ENCODE measurements around the gene LAMP2.

- TF ChIP-seq POLR2A (IDR thresholded peaks at IDR 0.05) = no peak
- TF ChIP-seq, protein P1, sequence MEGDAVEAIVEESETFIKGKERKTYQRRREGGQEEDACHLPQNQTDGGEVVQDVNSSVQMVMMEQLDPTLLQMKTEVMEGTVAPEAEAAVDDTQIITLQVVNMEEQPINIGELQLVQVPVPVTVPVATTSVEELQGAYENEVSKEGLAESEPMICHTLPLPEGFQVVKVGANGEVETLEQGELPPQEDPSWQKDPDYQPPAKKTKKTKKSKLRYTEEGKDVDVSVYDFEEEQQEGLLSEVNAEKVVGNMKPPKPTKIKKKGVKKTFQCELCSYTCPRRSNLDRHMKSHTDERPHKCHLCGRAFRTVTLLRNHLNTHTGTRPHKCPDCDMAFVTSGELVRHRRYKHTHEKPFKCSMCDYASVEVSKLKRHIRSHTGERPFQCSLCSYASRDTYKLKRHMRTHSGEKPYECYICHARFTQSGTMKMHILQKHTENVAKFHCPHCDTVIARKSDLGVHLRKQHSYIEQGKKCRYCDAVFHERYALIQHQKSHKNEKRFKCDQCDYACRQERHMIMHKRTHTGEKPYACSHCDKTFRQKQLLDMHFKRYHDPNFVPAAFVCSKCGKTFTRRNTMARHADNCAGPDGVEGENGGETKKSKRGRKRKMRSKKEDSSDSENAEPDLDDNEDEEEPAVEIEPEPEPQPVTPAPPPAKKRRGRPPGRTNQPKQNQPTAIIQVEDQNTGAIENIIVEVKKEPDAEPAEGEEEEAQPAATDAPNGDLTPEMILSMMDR (IDR thresholded peaks at IDR 0.05) = no peak
- no peak for TF ChIP-seq POLR2AphosphoS5 (IDR thresholded peaks at IDR 0.05)
- TF ChIP-seq EP300 (IDR thresholded peaks at IDR 0.05) = no peak
Measured at GRCh38 chrX:120477453-120477852, 8.4 kb upstream of the LAMP2 start.

Data from stomach (tissue), 4 donors.